BJ (cell line): ENCODE measurements around the gene CELA3A. TPM values are rescaled to one million over a fixed set of nuclear protein-coding genes. Genes with fewer than 3 reads are reported as not detected.

Source experiments
- CTCF ChIA-PET: fragments of 350-600 bp; formaldehyde crosslinking; extraction: SDS; loops from one replicate; lab custom pipeline; 2021; ENCODE audit warnings: antibody characterized with exemption, inconsistent platforms; lab: Yijun Ruan, JAX
- POLR2A ChIA-PET: fragments of 300-600 bp; sonication (Branson Sonifier 250); formaldehyde crosslinking; extraction: SDS; loops from one replicate; lab custom pipeline; 2021; ENCODE audit warnings: antibody characterized with exemption; lab: Charles Lee
- DNase-seq: peaks from one replicate; pipeline ENCODE4 v3.0.0-alpha.2; 2011; ENCODE audit warnings: low read depth
- H3K27me3 ChIP-seq: 2 replicates; pipeline ENCODE4 v1.6.0; 2011; ENCODE audit warnings: low read length; ENCODE audit not compliant: control insufficient read depth, insufficient read depth
- H3K36me3 ChIP-seq: 2 replicates; pipeline ENCODE4 v1.5.1; 2011; ENCODE audit warnings: low read length; ENCODE audit not compliant: control insufficient read depth, insufficient read depth
- H3K4me3 ChIP-seq: 2 replicates; pipeline ENCODE4 v1.5.1; 2011; ENCODE audit warnings: low read depth, mild to moderate bottlenecking, control low read depth, low read length
- CTCF ChIP-seq: IDR thresholded peaks from 2 replicates; pipeline ENCODE4 v1.5.1; 2011; ENCODE audit warnings: low read depth, mild to moderate bottlenecking, control low read depth, inconsistent platforms, low read length, moderate library complexity; ENCODE audit not compliant: insufficient read depth
- polyA plus RNA-seq: library from polyadenylated mRNA; depleted of rRNA; stranded (reverse); fragments of >200 nt; gene quantifications from 2 replicates; pipeline ENCODE4 v1.2.3, GENCODE V29; 2011

The CELA3A gene
- polyA plus RNA-seq, 1 experiment, result not detected

GRCh38 chr1:22037520-22037919, 36.1 kb downstream of the CELA3A start:
- no peak for DNase-seq
- H3K4me3 ChIP-seq, result no peak overlapping the region
- H3K36me3 ChIP-seq, result no peaks in the 10 kb centered on the region
- ChIA-PET CTCF (interaction anchor here (1.2 kb wide), 1 partner anchor 14 kb away, joined by 4 read pairs; no protein-coding TSS in a partner anchor), POLR2A (no interaction called here)
- TF ChIP-seq CTCF, result no peak
- H3K27me3 ChIP-seq, result no peaks in the 10 kb centered on the region

GRCh38 chr1:22038036-22038435, 36.6 kb downstream of the CELA3A start:
- Histone ChIP-seq H3K4me3 (no peak overlapping the region), H3K27me3 (no peaks in the 10 kb centered on the region), H3K36me3 (no peaks in the 10 kb centered on the region)
- ChIA-PET CTCF (interaction anchor here (0.7 to 1.2 kb wide), 2 partner anchors 13 to 15 kb away, joined by 3 to 4 read pairs; no protein-coding TSS in a partner anchor), POLR2A (no interaction called here)
- TF ChIP-seq CTCF, result no peak
- no peak for DNase-seq

GRCh38 chr1:22039594-22040285, 38.3 kb downstream of the CELA3A start:
- Histone ChIP-seq H3K36me3 (no peaks in the 10 kb centered on the region), H3K27me3 (no peaks in the 10 kb centered on the region), H3K4me3 (no peak overlapping the region)
- ChIA-PET POLR2A (interaction anchor here (0.5 kb wide), 1 partner anchor 12 kb away, joined by 4 read pairs; no protein-coding TSS in a partner anchor), CTCF (interaction anchor here (0.9 to 1.7 kb wide), 3 partner anchors 9 to 33 kb away, joined by 3 to 6 read pairs (median 4); partner anchors contain the start of gene CDC42)
- TF ChIP-seq CTCF, result 0 out of 2 replicates have a peak, but pooled peaks have one; percentile 5
- DNase-seq, result no peak

- TF ChIP-seq CTCF, result no peak
- no peak for DNase-seq
- ChIA-PET CTCF (interaction anchor here (0.9 to 1.7 kb wide), 3 partner anchors 9 to 32 kb away, joined by 3 to 6 read pairs (median 4); partner anchors contain the start of gene CDC42), POLR2A (no interaction called here)
- H3K4me3 ChIP-seq, result no peak overlapping the region
- H3K36me3 ChIP-seq, result no peaks in the 10 kb centered on the region
- no peaks in the 10 kb centered on the region for H3K27me3 ChIP-seq
Measured at GRCh38 chr1:22040286-22040623, 38.8 kb downstream of the CELA3A start.

GRCh38 chr1:22041505-22041904, 40.0 kb downstream of the CELA3A start:
- CTCF ChIA-PET, result interaction anchor here (1.1 kb wide), 1 partner anchor 16 kb away, joined by 4 read pairs; no protein-coding TSS in a partner anchor
- no peak for TF ChIP-seq CTCF
- POLR2A ChIA-PET, result no interaction called here
- no peaks in the 10 kb centered on the region for H3K27me3 ChIP-seq
- no peak overlapping the region for H3K4me3 ChIP-seq
- H3K36me3 ChIP-seq, result no peaks in the 10 kb centered on the region
- no peak for DNase-seq
